GM10266 (cell line): ENCODE measurements around the gene KRTAP10-11.

Experiments used
- DNase-seq: peaks from one replicate; pipeline ENCODE4 v3.0.0; 2012; ENCODE audit errors: extremely low spot score
- TF ChIP-seq, protein P1 (sequence below): IDR thresholded peaks from 2 replicates; pipeline ENCODE4 v1.5.1; 2012; ENCODE audit warnings: mild to moderate bottlenecking, low read depth; ENCODE audit not compliant: control insufficient read depth, insufficient read depth; ENCODE audit errors: missing control alignments

KRTAP10-11 gene

DNA sequence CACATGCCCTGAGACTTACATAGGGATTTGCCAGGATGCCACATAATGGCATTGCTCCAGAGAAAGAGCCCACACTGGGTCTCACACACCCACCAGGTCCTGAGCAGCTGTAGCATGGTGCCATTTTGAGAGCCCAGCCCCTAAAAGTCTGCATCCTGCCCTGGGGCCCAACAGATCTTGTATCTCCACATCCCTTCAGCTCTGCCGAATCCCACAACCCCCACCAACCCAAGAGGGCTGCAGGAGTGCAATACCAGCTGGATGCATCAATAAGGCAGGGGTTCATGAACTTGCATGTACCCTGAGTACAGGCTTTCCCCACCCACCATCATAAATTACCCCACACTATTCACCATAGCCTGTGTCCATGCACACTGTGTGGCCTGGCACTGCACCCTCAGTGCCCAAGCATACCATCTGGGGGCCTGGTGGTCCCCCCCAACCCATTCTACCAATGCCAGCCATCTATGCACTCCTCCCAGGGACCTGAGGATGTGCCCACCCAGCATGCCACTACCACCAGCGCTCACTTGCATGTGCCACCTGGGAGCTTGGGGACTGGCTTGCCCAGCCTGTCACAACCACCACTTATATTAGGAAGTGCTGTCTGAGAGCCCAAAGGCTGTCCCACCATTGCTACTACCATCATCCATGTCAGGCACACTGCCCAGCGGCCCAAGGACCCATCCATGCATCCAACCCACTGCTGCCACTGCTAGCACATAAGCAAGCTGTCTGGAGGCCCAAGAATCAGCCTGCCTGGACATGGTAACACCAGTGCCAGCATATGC lies 24.6 kb downstream of the KRTAP10-11 start:
- DNase-seq, result no peak
- TF ChIP-seq, protein P1, sequence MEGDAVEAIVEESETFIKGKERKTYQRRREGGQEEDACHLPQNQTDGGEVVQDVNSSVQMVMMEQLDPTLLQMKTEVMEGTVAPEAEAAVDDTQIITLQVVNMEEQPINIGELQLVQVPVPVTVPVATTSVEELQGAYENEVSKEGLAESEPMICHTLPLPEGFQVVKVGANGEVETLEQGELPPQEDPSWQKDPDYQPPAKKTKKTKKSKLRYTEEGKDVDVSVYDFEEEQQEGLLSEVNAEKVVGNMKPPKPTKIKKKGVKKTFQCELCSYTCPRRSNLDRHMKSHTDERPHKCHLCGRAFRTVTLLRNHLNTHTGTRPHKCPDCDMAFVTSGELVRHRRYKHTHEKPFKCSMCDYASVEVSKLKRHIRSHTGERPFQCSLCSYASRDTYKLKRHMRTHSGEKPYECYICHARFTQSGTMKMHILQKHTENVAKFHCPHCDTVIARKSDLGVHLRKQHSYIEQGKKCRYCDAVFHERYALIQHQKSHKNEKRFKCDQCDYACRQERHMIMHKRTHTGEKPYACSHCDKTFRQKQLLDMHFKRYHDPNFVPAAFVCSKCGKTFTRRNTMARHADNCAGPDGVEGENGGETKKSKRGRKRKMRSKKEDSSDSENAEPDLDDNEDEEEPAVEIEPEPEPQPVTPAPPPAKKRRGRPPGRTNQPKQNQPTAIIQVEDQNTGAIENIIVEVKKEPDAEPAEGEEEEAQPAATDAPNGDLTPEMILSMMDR, result no peak

DNA sequence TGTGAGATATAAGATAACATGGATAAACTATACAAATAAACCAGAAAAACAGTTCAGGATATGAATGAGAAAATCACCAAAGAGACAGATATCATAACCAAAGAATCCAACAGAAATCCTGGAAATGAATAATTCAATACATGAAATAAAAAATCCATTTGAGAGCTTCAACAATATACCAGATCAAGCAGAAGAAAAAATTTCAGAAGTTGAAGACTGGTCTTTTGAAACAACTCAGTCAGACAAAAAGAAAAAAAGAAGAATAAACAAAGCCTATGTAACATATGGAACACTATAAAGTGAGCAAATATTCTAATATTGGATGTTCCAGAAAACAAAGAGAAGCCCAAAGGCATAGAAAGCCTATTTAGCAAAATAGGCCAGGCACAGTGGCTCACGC lies 25.7 kb downstream of the KRTAP10-11 start:
- no peak for DNase-seq
- TF ChIP-seq, protein P1, result no peak

DNA sequence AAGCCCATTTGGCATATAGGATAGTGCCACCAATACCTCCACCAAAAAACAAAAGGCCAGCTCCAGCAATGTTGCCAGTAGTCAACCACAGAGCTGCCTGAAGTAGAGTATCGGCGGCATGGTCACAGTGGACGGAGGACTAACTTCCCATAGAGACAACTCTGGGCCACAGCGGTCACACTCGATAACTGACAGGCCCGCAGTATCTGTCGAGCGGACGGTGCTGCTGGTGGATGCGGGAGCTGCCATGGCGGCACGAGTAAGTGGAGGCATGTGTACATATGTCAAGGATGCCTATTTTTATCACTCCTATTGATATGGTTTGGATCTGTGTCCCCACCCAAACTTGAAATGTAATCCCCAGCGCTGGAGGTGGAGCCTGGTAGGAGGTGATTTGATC lies 31.7 kb downstream of the KRTAP10-11 start:
- DNase-seq, result no peak
- TF ChIP-seq, protein P1, result no peak

DNA sequence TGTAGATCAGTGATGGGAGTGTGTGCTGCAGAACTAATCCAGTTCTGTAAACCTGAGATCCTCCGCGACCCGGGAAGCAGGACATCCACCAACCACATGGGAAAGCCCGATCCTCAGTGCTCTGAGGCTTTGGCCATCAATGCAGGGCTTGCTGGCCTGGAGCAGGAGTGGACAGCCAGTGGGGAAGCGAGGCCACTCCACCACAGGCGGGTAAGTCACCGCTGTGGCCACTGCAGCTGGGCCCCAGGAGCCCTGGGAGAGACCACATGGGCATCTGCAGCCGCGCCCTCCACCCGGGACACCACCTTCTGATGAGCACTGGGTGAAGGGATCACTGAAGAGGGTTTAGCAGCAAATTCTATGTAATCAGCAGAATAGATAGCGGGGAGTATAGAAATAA lies 34.9 kb downstream of the KRTAP10-11 start:
- TF ChIP-seq, protein P1, result no peak

DNA sequence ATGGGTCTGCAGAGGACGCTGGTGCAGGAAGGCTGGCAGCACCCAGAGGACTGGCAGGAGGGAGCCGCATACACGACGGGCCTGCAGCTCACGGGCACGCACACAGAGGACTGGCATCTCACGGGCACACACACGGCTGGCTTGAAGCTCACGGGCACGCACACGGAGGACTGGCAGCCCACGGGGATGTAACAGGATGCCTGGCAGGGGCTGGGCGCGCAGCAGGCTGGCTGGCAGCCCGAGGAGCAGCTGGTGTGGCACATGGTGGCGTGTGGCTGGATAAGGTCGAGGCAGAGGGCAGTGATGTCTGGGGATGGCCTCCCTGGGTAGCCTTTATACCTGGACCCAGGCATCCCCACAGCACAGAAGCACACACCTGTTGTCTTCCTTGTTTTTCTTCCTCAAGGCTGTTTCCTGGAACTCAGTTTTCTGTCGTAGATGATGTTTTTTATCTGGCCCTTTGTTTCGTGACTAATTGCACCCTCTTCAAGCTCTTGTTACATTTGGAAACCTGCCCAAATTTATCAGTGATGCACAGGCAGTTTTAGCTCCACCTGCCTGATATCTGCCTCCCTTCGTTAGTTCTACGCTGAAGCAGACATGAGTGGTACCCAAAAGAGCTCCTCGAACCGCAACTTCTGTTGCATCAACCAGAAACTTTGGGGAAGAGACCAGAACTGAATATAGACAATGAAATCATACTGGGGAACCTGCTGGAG lies 35.8 kb downstream of the KRTAP10-11 start, which contains the start of gene KRTAP12-1:
Gene KRTAP12-1, minus strand, starts transcription at position 303 of the 719 bp plus-strand sequence. Its CDS starts 40 bp downstream, at position 263.
- no peak for DNase-seq

More for the DNA sequence above, 34.9 kb downstream of the KRTAP10-11 start:
- no peak for DNase-seq

DNA sequence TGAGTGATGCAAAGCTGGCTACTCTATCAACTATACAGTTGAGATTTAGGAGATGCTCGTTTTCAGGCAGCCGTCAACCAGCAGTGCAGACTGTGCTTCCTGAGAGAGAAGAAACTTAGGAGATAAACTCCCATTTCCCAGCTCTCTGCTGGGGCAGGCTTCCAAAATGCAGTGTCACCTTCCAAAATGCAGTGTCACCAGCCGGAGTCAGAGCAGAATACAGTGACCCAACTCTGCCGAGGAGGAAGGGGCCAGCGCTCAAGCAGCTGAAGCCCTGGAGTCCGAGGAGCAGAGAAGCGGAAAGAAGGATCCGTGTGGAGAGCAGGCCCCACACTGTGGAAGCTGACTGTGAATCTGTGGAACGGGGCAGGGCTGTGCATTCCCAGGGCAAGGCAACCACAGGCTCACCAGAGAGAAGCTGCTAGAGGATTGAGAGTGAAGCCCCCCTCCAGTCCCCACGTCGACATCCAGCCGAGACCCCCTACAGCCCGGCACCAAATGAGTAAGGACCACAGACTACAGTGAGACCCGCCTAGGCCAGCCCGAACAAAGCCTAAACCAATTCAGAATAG lies 36.5 kb downstream of the KRTAP10-11 start:
- TF ChIP-seq, protein P1, result no peak
- no peak for DNase-seq

More for the DNA sequence above, 35.8 kb downstream of the KRTAP10-11 start, which contains the start of gene KRTAP12-1:
- TF ChIP-seq, protein P1, result no peak
